Hematopoietic multipotent progenitor cell treated with erythropoietin and hydrocortisone succinate and interleukin-3 and kit ligand, for 4 days (in vitro differentiated cells): ENCODE results near the gene ZNF77.
"Not testable (repeated sequence)": the region's sequence is repeated elsewhere in the genome, so short reads cannot be mapped to it uniquely, and the experiment has no call there.

ENCODE experiments used
- DNase-seq: peaks from one replicate; pipeline ENCODE4 v3.0.0-alpha.2; 2015

The ZNF77 gene

GRCh38 chr19:2906631-2907195 is 38.1 kb downstream of the ZNF77 start:
- no peak for DNase-seq

- no peak for DNase-seq
These were observed 38.8 kb downstream of the ZNF77 start for GRCh38 chr19:2905918-2906519.

GRCh38 chr19:2903326-2903725 is 41.4 kb downstream of the ZNF77 start:
- DNase-seq: not testable (repeated sequence)

GRCh38 chr19:2902590-2903218 is 42.1 kb downstream of the ZNF77 start:
- DNase-seq: no peak

GRCh38 chr19:2900296-2901252 is 44.2 kb downstream of the ZNF77 start, which contains the start of gene ZNF57:
Gene ZNF57, plus strand, starts transcription at chr19:2900928. Its CDS starts 118 bp downstream, at chr19:2901046.
- DNase-seq: peak; percentile 100

- DNase-seq: no peak
These were observed 48.1 kb downstream of the ZNF77 start for GRCh38 chr19:2896694-2897093.

GRCh38 chr19:2890531-2890930 is 54.2 kb downstream of the ZNF77 start:
- not testable (repeated sequence) for DNase-seq

- DNase-seq: peak; percentile 73
These were observed 56.0 kb downstream of the ZNF77 start for GRCh38 chr19:2888731-2889224.

- peak; percentile 87 for DNase-seq
These were observed 57.3 kb downstream of the ZNF77 start for GRCh38 chr19:2887391-2887914.

- DNase-seq: no peak
These were observed 59.0 kb downstream of the ZNF77 start for GRCh38 chr19:2885736-2886135.

- DNase-seq: peak; percentile 24
These were observed 60.9 kb downstream of the ZNF77 start for GRCh38 chr19:2883686-2884439.
